OCI-LY1 (cell line): ENCODE measurements around the gene RMI2.

Experiments
- H2AFZ ChIP-seq: fragments of 200-600 bp; sonication (generic), shearing (Covaris generic); 2 replicates; pipeline ENCODE4 v1.6.0; 2014; ENCODE audit warnings: antibody characterized with exemption, mild to moderate bottlenecking, low read length
- H3F3A ChIP-seq: fragments of 200-600 bp; sonication (generic), shearing (Covaris generic); 2 replicates; pipeline ENCODE4 v1.6.0; 2014; ENCODE audit warnings: mild to moderate bottlenecking, antibody characterized with exemption, low read length, moderate library complexity; ENCODE audit not compliant: insufficient read depth
- H3K27ac ChIP-seq: fragments of 200-600 bp; sonication (generic); 2 replicates; pipeline ENCODE4 v1.5.1; 2014; ENCODE audit warnings: low read length, mixed run types, mild to moderate bottlenecking, low read depth; ENCODE audit not compliant: poor library complexity, severe bottlenecking
- H3K27me3 ChIP-seq: fragments of 200-600 bp; sonication (generic); 2 replicates; pipeline ENCODE4 v1.6.0; 2014; ENCODE audit warnings: antibody characterized with exemption, mild to moderate bottlenecking, low read length, moderate library complexity; ENCODE audit not compliant: insufficient read depth
- H3K36me3 ChIP-seq: fragments of 200-600 bp; sonication (generic); 2 replicates; pipeline ENCODE4 v1.6.1; 2014; ENCODE audit warnings: mild to moderate bottlenecking, antibody characterized with exemption, low read length, moderate library complexity, mixed read lengths; ENCODE audit not compliant: insufficient read depth
- H3K4me1 ChIP-seq: fragments of 200-600 bp; sonication (generic); 2 replicates; pipeline ENCODE4 v1.5.1; 2014; ENCODE audit warnings: mild to moderate bottlenecking, low read length, moderate library complexity; ENCODE audit not compliant: insufficient read depth, severe bottlenecking
- H3K4me2 ChIP-seq: fragments of 200-600 bp; sonication (generic), shearing (Covaris generic); 2 replicates; pipeline ENCODE4 v1.6.1; 2014; ENCODE audit warnings: low read length
- H3K4me3 ChIP-seq: fragments of 200-600 bp; sonication (generic); 2 replicates; pipeline ENCODE4 v1.5.1; 2014; ENCODE audit warnings: low read length, low read depth, mild to moderate bottlenecking, mixed read lengths; ENCODE audit not compliant: poor library complexity, severe bottlenecking
- H3K79me2 ChIP-seq: fragments of 200-600 bp; shearing (Covaris generic); 2 replicates; pipeline ENCODE4 v1.6.1; 2016; ENCODE audit warnings: mixed run types, low read length, mixed read lengths; ENCODE audit not compliant: insufficient read depth
- H3K9ac ChIP-seq: fragments of 200-600 bp; sonication (generic), shearing (Covaris generic); 2 replicates; pipeline ENCODE4 v1.6.1; 2014; ENCODE audit warnings: mild to moderate bottlenecking, low read length, mixed read lengths
- H3K9me2 ChIP-seq: fragments of 200-600 bp; sonication (generic), shearing (Covaris generic); 2 replicates; pipeline ENCODE4 v1.6.1; 2014; ENCODE audit warnings: low read depth, mild to moderate bottlenecking, low read length, mixed read lengths
- H3K9me3 ChIP-seq: fragments of 200-600 bp; shearing (Covaris generic); 2 replicates; pipeline ENCODE4 v1.6.1; 2014; ENCODE audit warnings: low read length, mixed read lengths
- H4K20me1 ChIP-seq: fragments of 200-600 bp; sonication (generic), shearing (Covaris generic); 2 replicates; pipeline ENCODE4 v1.6.0; 2016; ENCODE audit warnings: mild to moderate bottlenecking, low read length; ENCODE audit not compliant: insufficient read depth
- CTCF ChIP-seq: fragments of 200-600 bp; sonication (generic), shearing (Covaris generic); IDR thresholded peaks from 2 replicates; pipeline ENCODE4 v1.5.1; 2017; ENCODE audit warnings: mild to moderate bottlenecking, antibody characterized with exemption, low read length, moderate library complexity, mixed read lengths
- EZH2 ChIP-seq: fragments of 200-600 bp; sonication (generic), shearing (Covaris generic); IDR thresholded peaks from 2 replicates; pipeline ENCODE4 v1.8.0; 2017; ENCODE audit warnings: borderline replicate concordance, mixed run types, mild to moderate bottlenecking, antibody characterized with exemption, low read length, moderate library complexity, mixed read lengths

RMI2 gene

DNA sequence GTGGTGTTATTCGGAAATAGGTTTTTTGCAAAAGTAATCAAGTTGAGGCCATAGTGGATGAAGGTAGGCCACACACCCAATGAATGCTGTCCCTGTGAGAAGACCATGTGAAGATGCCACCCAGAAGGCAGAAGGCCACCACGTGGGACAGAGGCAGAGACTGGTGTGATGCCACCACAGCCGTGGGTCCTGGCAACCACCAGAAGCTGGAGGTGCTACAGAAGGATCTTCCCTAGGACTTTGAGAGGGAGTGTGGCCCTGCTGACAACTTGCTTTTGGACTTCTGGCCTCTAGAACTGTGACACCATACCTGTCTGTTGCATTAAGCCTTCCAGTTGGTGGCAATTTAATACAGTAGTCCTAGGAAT is 49.3 kb downstream of the RMI2 start:
- Histone ChIP-seq H3K4me2 (no peak overlapping the region), H3K79me2 (no peaks in the 10 kb centered on the region), H4K20me1 (no peaks in the 10 kb centered on the region), H3K4me1 (no peaks in the 10 kb centered on the region), H3K4me3 (no peak overlapping the region), H3K9ac (no peak overlapping the region), H2AFZ (no peak overlapping the region), H3K27me3 (no peaks in the 10 kb centered on the region; the same call in 1 of the 2 replicates), H3K9me3 (no peaks in the 10 kb centered on the region), H3F3A (no peaks in the 10 kb centered on the region), H3K9me2 (no peaks in the 10 kb centered on the region), H3K36me3 (no peaks in the 10 kb centered on the region), H3K27ac (no peak overlapping the region)
- TF ChIP-seq CTCF = no peak
- no peak for TF ChIP-seq EZH2

GRCh38 chr16:11395008-11395948 is 50.0 kb downstream of the RMI2 start:
- Histone ChIP-seq H3K4me2 (no peak overlapping the region), H3K27me3 (no peaks in the 10 kb centered on the region; the same call in 1 of the 2 replicates), H3K4me1 (no peaks in the 10 kb centered on the region), H2AFZ (no peak overlapping the region), H3F3A (no peaks in the 10 kb centered on the region), H3K9me2 (no peaks in the 10 kb centered on the region), H3K4me3 (no peak overlapping the region), H4K20me1 (no peaks in the 10 kb centered on the region), H3K36me3 (no peaks in the 10 kb centered on the region), H3K79me2 (no peaks in the 10 kb centered on the region), H3K9ac (no peak overlapping the region), H3K27ac (no peak overlapping the region), H3K9me3 (no peaks in the 10 kb centered on the region)
- TF ChIP-seq CTCF (no peak; the same call in 1 of the 2 replicates), EZH2 (no peak)

GRCh38 chr16:11395949-11396240 is 50.6 kb downstream of the RMI2 start:
- Histone ChIP-seq H3K9ac (no peak overlapping the region), H2AFZ (no peak overlapping the region), H3K4me2 (no peak overlapping the region), H3K36me3 (no peaks in the 10 kb centered on the region), H3K9me3 (no peaks in the 10 kb centered on the region), H4K20me1 (no peaks in the 10 kb centered on the region), H3K4me3 (no peak overlapping the region), H3K9me2 (no peaks in the 10 kb centered on the region), H3K4me1 (no peaks in the 10 kb centered on the region), H3F3A (no peaks in the 10 kb centered on the region), H3K79me2 (no peaks in the 10 kb centered on the region), H3K27me3 (no peaks in the 10 kb centered on the region; the same call in 1 of the 2 replicates), H3K27ac (no peak overlapping the region)
- TF ChIP-seq CTCF (no peak), EZH2 (no peak)
